GM21381 (cell line): ENCODE measurements around the gene CIB4.

ENCODE experiments used
- ATAC-seq: cut with Tn5 transposase; IDR thresholded peaks from one replicate; pipeline ENCODE4 v1.9.1; 2021; ENCODE audit warnings: mild to moderate bottlenecking, moderate library complexity; ENCODE audit not compliant: unreplicated experiment

Gene CIB4

GRCh38 chr2:26623541-26624495 lies 17.3 kb downstream of the CIB4 start:
- no peak for ATAC-seq

GRCh38 chr2:26621469-26622199 lies 19.5 kb downstream of the CIB4 start:
- ATAC-seq, result no peak

- ATAC-seq, result no peak
These were observed 21.0 kb downstream of the CIB4 start for GRCh38 chr2:26620031-26620605.

GRCh38 chr2:26619521-26619951 lies 21.6 kb downstream of the CIB4 start:
- no peak for ATAC-seq

- no peak for ATAC-seq
These were observed 22.1 kb downstream of the CIB4 start for GRCh38 chr2:26619096-26619495.

GRCh38 chr2:26618611-26619010 lies 22.6 kb downstream of the CIB4 start:
- no peak for ATAC-seq

- ATAC-seq, result no peak
These were observed 23.5 kb downstream of the CIB4 start for GRCh38 chr2:26617588-26618083.

- no peak for ATAC-seq
These were observed 24.2 kb downstream of the CIB4 start for GRCh38 chr2:26616706-26617587.

GRCh38 chr2:26615860-26616705 lies 25.1 kb downstream of the CIB4 start:
- ATAC-seq, result no peak

- ATAC-seq, result no peak
These were observed 25.8 kb downstream of the CIB4 start for GRCh38 chr2:26615336-26615859.

GRCh38 chr2:26614216-26615138 lies 26.7 kb downstream of the CIB4 start:
- ATAC-seq, result no peak

GRCh38 chr2:26613241-26614215 lies 27.6 kb downstream of the CIB4 start:
- no peak for ATAC-seq

- no peak for ATAC-seq
These were observed 28.5 kb downstream of the CIB4 start for GRCh38 chr2:26612522-26613240.

- no peak for ATAC-seq
These were observed 29.1 kb downstream of the CIB4 start for GRCh38 chr2:26612034-26612433.

- no peak for ATAC-seq
These were observed 30.4 kb downstream of the CIB4 start for GRCh38 chr2:26610504-26611335.
